Fibroblast of lung (primary cell): ENCODE results near the gene RPS6KC1.

Source experiments
- CTCF ChIP-seq, 2 donors: IDR thresholded peaks in 1 of 2; conservative IDR thresholded peaks in 1 of 2; 1 replicate in 1 of 2; 2 replicates in 1 of 2; pipeline ENCODE4 v1.5.1; 2011 to 2012; ENCODE audit warnings: low read length in 2 of 2, control low read depth in 1 of 2, inconsistent platforms in 1 of 2, low read depth in 1 of 2, mild to moderate bottlenecking in 1 of 2
- EZH2 ChIP-seq: IDR thresholded peaks from 2 replicates; pipeline ENCODE4 v1.5.1; 2012; ENCODE audit warnings: low read length, control low read depth, mild to moderate bottlenecking; ENCODE audit errors: missing control alignments

GRCh38 chr1:213089924-213090677, 39.1 kb downstream of the RPS6KC1 start:
- TF ChIP-seq EZH2 = no peak
- no peak for TF ChIP-seq CTCF (conservative IDR thresholded peaks at IDR 0.05 in 1 of 2, IDR thresholded peaks at IDR 0.05 in 1 of 2; ENCODE audit: low read depth in 1 of 2, low read length in 2 of 2)
